H9 (cell line): ENCODE data around the gene TAF4. TPM values are rescaled to one million over a fixed set of nuclear protein-coding genes. Genes with fewer than 3 reads are reported as not detected.

Source experiments
- DNase-seq: peaks from one replicate; pipeline ENCODE4 v3.0.0-alpha.2; 2017
- H2AFZ ChIP-seq: one replicate; pipeline ENCODE4 v1.6.1; 2013; ENCODE audit warnings: mild to moderate bottlenecking, low read length, control low read depth, moderate library complexity
- H2AK5ac ChIP-seq: 2 replicates; pipeline ENCODE4 v1.6.1; 2013; ENCODE audit warnings: low read length, control low read depth, mixed read lengths; ENCODE audit not compliant: insufficient read length
- H2BK120ac ChIP-seq: one replicate; pipeline ENCODE4 v1.6.1; 2013; ENCODE audit warnings: low read depth, mild to moderate bottlenecking, low read length, control low read depth, inconsistent platforms; ENCODE audit not compliant: poor library complexity, severe bottlenecking
- H2BK12ac ChIP-seq: 2 replicates; pipeline ENCODE4 v1.6.1; 2013; ENCODE audit warnings: low read length, control low read depth, mixed read lengths, low read depth; ENCODE audit not compliant: insufficient read length
- H2BK15ac ChIP-seq: 2 replicates; pipeline ENCODE4 v1.6.1; 2013; ENCODE audit warnings: low read depth, low read length, control low read depth
- H2BK20ac ChIP-seq: one replicate; pipeline ENCODE4 v1.6.1; 2013; ENCODE audit warnings: low read depth, mild to moderate bottlenecking, low read length, control low read depth, inconsistent platforms; ENCODE audit not compliant: poor library complexity, severe bottlenecking
- H2BK5ac ChIP-seq: 2 replicates; pipeline ENCODE4 v1.6.1; 2013; ENCODE audit warnings: low read length, control low read depth, mixed read lengths; ENCODE audit not compliant: insufficient read length
- H3K14ac ChIP-seq: 2 replicates; pipeline ENCODE4 v1.6.1; 2013; ENCODE audit warnings: low read length, control low read depth; ENCODE audit not compliant: insufficient read depth
- H3K18ac ChIP-seq: 2 replicates; pipeline ENCODE4 v1.6.1; 2013; ENCODE audit warnings: low read depth, mild to moderate bottlenecking, mixed read lengths, low read length, control low read depth; ENCODE audit not compliant: insufficient read length
- H3K23ac ChIP-seq: 2 replicates; pipeline ENCODE4 v1.6.1; 2013; ENCODE audit warnings: low read length, control low read depth, mixed read lengths, low read depth; ENCODE audit not compliant: insufficient read length
- H3K23me2 ChIP-seq: 2 replicates; pipeline ENCODE4 v1.6.1; 2013; ENCODE audit warnings: low read depth, mild to moderate bottlenecking, mixed read lengths, low read length, control low read depth; ENCODE audit not compliant: insufficient read length, poor library complexity, severe bottlenecking
- H3K27ac ChIP-seq: 2 replicates; pipeline ENCODE4 v1.5.1; 2013; ENCODE audit warnings: low read length, control low read depth, mixed read lengths, low read depth; ENCODE audit not compliant: insufficient read length
- H3K27me3 ChIP-seq: 2 replicates; pipeline ENCODE4 v1.6.1; 2013; ENCODE audit warnings: low read length, control low read depth, inconsistent platforms; ENCODE audit not compliant: insufficient read depth
- H3K4ac ChIP-seq: 2 replicates; pipeline ENCODE4 v1.6.1; 2013; ENCODE audit warnings: low read depth, mild to moderate bottlenecking, control low read depth, inconsistent platforms, low read length, moderate library complexity
- H3K4me1 ChIP-seq: 2 replicates; pipeline ENCODE4 v1.6.1; 2013; ENCODE audit warnings: low read length, control low read depth, inconsistent platforms; ENCODE audit not compliant: insufficient read depth
- H3K4me2 ChIP-seq: 2 replicates; pipeline ENCODE4 v1.6.1; 2013; ENCODE audit warnings: low read length, control low read depth, mixed read lengths; ENCODE audit not compliant: insufficient read length, insufficient read depth
- H3K56ac ChIP-seq: 2 replicates; pipeline ENCODE4 v1.6.1; 2013; ENCODE audit warnings: low read depth, mild to moderate bottlenecking, mixed read lengths, low read length, control low read depth; ENCODE audit not compliant: insufficient read length
- H3K79me1 ChIP-seq: 2 replicates; pipeline ENCODE4 v1.6.1; 2013; ENCODE audit warnings: low read depth, mild to moderate bottlenecking, moderate library complexity, low read length, control low read depth, inconsistent platforms; ENCODE audit not compliant: insufficient read depth, poor library complexity, severe bottlenecking
- H3K79me2 ChIP-seq: 2 replicates; pipeline ENCODE4 v1.6.1; 2013; ENCODE audit warnings: low read length, control low read depth, inconsistent platforms; ENCODE audit not compliant: insufficient read depth
- H3K9ac ChIP-seq: 2 replicates; pipeline ENCODE4 v1.6.1; 2013; ENCODE audit warnings: low read length, control low read depth, mixed read lengths; ENCODE audit not compliant: insufficient read length; ENCODE audit errors: extremely low read depth
- H3K9me3 ChIP-seq: one replicate; pipeline ENCODE4 v1.6.1; 2013; ENCODE audit warnings: low read depth, low read length, inconsistent platforms; ENCODE audit not compliant: control insufficient read depth
- H3T11ph ChIP-seq: one replicate; pipeline ENCODE4 v1.6.1; 2013; ENCODE audit warnings: mild to moderate bottlenecking, low read length, control low read depth, inconsistent platforms
- H4K20me1 ChIP-seq: one replicate; pipeline ENCODE4 v1.6.1; 2013; ENCODE audit not compliant: control insufficient read depth, insufficient read length, insufficient read depth
- H4K5ac ChIP-seq: 2 replicates; pipeline ENCODE4 v1.6.1; 2013; ENCODE audit warnings: low read depth, mild to moderate bottlenecking, mixed read lengths, low read length, control low read depth; ENCODE audit not compliant: insufficient read length
- H4K8ac ChIP-seq: replicated peaks from 2 replicates; pipeline ENCODE4 v1.6.1; 2013; ENCODE audit warnings: low read length, control low read depth, mixed read lengths, low read depth; ENCODE audit not compliant: insufficient read length
- H4K91ac ChIP-seq: 2 replicates; pipeline ENCODE4 v1.6.1; 2013; ENCODE audit warnings: low read depth, mild to moderate bottlenecking, moderate library complexity, mixed read lengths, low read length, control low read depth; ENCODE audit not compliant: insufficient read length
- H3K27ac Mint-ChIP-seq, 3 experiments: 2 replicates in 2 of 3; 3 replicates in 1 of 3; pipeline ENCODE4 v1.8.0; 2020 to 2021; ENCODE audit warnings: mixed read lengths in 3 of 3, mild to moderate bottlenecking in 1 of 3, moderate library complexity in 1 of 3
- H3K27me3 Mint-ChIP-seq: 2 replicates; pipeline ENCODE4 v1.8.0; 2021; ENCODE audit warnings: low read depth, mild to moderate bottlenecking, moderate library complexity, mixed read lengths
- H3K36me3 Mint-ChIP-seq, 3 experiments: 2 replicates in 2 of 3; 3 replicates in 1 of 3; pipeline ENCODE4 v1.8.0; 2020 to 2021; ENCODE audit warnings: low read depth in 3 of 3, mixed read lengths in 3 of 3; ENCODE audit not compliant: insufficient read depth in 1 of 3
- H3K4me1 Mint-ChIP-seq, 2 experiments: 2 replicates each; pipeline ENCODE4 v1.8.0; 2020; ENCODE audit warnings: mixed read lengths in 2 of 2
- H3K4me3 Mint-ChIP-seq, 2 experiments: 2 replicates in 1 of 2; 3 replicates in 1 of 2; pipeline ENCODE4 v1.8.0; 2020 to 2021; ENCODE audit warnings: mild to moderate bottlenecking in 2 of 2, mixed read lengths in 2 of 2, moderate library complexity in 1 of 2
- H3K9me3 Mint-ChIP-seq, 2 experiments: 2 replicates in 1 of 2; 3 replicates in 1 of 2; pipeline ENCODE4 v1.8.0; 2020; ENCODE audit warnings: mild to moderate bottlenecking in 2 of 2, mixed read lengths in 2 of 2, moderate library complexity in 1 of 2
- CTCF ChIP-seq: fragments of 200-600 bp; sonication (generic); conservative IDR thresholded peaks from 3 replicates; pipeline ENCODE4 v1.8.0; 2021; ENCODE audit warnings: antibody characterized with exemption, mild to moderate bottlenecking
- WGBS: extraction: QIAGEN DNeasy Blood & Tissue Kit; methylation state at CpG from one replicate; pipeline ENCODE4 v1.1.7; 2013; ENCODE audit warnings: missing lambda C conversion rate, low lambda C conversion rate, mixed read lengths; ENCODE audit not compliant: insufficient read length; ENCODE audit errors: extremely low coverage; 5-methylcytosine and 5-hydroxymethylcytosine counted together
- total RNA-seq: library from RNA; stranded (reverse); gene quantifications from 2 replicates; pipeline ENCODE4 v1.2.1, GENCODE V29; 2021

The TAF4 gene
- total RNA-seq, 1 experiment from 2014 or later: 30.8 TPM

- Histone ChIP-seq H2AFZ (no peak overlapping the region), H3K79me2 (peaks cover 42% of the 10 kb centered on the region; the same call in 1 of the 2 replicates), H3K9ac (no peak overlapping the region), H4K5ac (no peak overlapping the region), H2BK120ac (no peak overlapping the region), H3K23me2 (no peaks in the 10 kb centered on the region), H2BK20ac (no peak overlapping the region), H2BK15ac (no peak overlapping the region), H3K23ac (no peak overlapping the region), H4K91ac (no peak overlapping the region), H4K20me1 (no peaks in the 10 kb centered on the region), H2AK5ac (no peak overlapping the region), H3K18ac (no peak overlapping the region), H2BK5ac (no peak overlapping the region), H3K4ac (no peak overlapping the region), H3K27ac (no peak overlapping the region), H3K14ac (no peak overlapping the region; the same call in 1 of the 2 replicates), H3K9me3 (no peaks in the 10 kb centered on the region), H2BK12ac (no peak overlapping the region), H3K4me1 (0 out of 2 replicates have a peak, but pooled peaks cover 3% of the 10 kb centered on the region), H3K4me2 (no peak overlapping the region), H3K27me3 (no peaks in the 10 kb centered on the region), H3K56ac (no peak overlapping the region), H3K79me1 (peaks cover 5% of the 10 kb centered on the region), H3T11ph (no peak overlapping the region), H4K8ac (no peak overlapping the region)
- Mint-ChIP-seq H3K27ac (peak overlapping the region in 1 of 3 experiments; percentile 31; a peak in 2 of 7 replicates), H3K9me3 (no peaks in the 10 kb centered on the region), H3K4me3 (no peak overlapping the region), H3K4me1 (peaks cover 41 to 45% of the 10 kb centered on the region in 2 experiments), H3K36me3 (peaks cover 0 to 3% (median 0%) of the 10 kb centered on the region in 3 experiments; a peak in 3 of 7 replicates), H3K27me3 (no peaks in the 10 kb centered on the region)
- no peak for TF ChIP-seq CTCF
- no peak for DNase-seq
- no CpG with 5 or more reads among the region's 14 CpGs for WGBS
Observed at GRCh38 chr20:62022575-62023139, 43.0 kb downstream of the TAF4 start.
